GF-D8 (cell line): ENCODE data around the gene TBC1D9B.

Source experiments
- DNase-seq: peaks from one replicate; lab custom pipeline; 2025; lab: John Stamatoyannopoulos, UW

The TBC1D9B gene

DNA sequence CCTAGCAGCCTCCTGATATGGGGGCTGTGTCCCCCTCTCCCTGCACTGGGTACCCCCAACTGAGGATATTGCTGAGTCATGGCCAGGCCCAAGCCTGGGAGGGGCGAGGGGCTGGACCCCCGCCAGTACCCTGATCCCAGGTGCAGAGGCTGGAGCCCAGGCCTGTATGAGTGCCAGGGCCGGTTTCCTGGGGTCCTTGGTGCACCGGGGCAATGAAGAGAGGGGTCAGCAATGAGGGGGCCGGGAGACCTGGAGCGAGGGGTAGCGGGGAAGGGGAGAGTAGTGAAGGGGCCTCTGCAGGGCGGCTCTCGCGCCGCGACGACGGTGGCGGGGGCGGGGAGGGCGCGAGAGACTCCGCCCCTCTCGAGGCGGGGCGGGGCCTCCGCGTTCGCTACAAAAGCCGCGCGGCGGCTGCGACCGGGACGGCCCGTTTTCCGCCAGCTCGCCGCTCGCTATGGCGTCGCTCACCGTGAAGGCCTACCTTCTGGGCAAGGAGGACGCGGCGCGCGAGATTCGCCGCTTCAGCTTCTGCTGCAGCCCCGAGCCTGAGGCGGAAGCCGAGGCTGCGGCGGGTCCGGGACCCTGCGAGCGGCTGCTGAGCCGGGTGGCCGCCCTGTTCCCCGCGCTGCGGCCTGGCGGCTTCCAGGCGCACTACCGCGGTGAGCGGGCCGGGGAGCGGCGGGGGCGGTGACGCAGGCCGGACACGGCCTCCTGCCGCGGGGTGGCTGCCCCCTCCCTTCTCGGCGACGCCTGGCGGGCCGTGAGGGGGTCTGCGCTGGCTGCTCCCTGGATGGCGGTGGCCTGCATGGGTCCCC lies 87.0 kb downstream of the TBC1D9B start, which contains the start of gene SQSTM1:
TSS of gene SQSTM1 (plus strand) at position 423 of the 815 bp plus-strand sequence. CDS start at position 455, 32 bp downstream.
- DNase-seq: peak; percentile 21

DNA sequence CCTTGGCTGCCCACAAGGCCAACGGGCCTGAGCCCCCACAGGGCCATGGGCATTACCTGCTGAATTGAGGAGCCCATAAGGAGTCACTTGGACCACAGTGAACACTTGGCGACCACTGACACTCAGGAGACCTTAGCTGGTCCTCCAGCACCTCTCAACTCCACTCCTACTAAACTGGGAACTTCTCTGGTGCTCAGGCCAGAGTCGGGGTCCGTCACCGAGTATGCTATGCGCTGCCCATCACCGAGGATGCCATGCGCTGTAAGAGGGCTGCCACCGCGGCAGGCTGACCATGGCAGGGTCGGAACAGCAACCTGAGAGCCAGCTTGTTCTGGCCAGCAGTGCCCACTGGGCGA lies 87.6 kb downstream of the TBC1D9B start:
- DNase-seq: no peak

DNA sequence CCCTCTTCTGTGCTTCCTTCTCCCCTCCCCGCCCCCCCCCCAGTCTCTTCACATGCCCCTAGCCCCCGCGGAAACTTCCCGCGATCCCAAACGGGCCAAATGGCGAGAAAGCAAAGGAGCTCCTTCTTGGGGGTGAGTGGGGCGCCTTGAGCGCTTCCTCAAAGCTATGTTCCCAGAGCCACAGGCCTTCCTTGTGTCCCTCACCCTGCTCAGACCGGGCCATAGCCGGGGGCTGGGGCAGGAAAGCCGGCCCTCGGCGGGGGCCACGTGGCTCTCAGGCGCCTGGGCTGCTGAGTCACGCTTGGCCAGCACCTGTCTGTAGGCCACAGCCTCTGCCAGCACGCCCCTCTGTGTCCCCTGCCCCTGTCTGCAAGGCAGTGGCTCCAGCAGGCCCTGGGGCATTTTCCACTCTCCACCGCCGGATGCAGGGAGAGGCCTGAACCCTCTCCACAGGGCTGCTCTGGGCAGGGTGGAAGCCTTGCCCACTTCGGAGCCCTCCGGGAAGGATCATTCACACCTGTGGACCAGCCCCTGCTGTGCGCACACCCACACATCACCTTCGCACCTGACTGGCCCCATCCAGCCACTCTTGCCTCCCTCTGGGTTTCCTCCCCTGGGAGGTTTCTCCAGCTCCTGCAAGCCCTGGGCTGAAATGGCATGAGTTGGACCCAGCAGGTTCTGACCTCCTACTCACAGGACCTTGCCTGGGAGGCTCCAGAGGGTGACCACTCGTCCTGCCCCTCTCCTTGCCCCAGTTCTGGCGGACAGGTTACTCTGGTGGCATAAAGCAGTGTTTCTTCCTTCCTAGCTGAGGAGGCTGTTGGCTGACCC lies 88.2 kb downstream of the TBC1D9B start:
- DNase-seq: peak; percentile 53

DNA sequence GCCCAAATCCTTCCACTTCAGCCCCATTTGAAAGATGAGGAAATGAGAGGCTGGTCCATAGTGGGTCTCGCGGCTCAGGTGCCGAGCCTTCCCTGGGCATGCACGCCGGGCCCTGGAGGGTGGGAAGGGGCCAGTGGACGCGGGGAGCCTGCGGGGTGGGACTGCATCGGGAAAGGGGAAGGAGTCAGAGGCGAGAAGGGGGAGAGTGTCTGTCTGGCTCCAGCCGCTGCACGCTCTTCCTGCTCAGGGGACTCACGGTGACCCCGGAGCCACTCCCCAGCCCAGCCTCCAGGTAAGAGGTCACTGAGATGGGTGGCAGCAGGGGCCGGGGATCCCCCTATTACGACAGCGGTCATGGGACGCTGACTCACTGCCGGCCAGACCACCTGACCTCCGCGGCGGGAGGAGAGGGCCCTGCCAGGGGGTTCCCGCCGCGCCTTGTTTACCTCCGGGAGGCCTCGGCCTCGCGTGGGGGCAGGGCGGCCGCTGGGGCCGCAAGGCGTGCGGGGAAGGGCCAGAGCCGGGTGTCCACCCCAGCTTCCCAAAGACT lies 88.9 kb downstream of the TBC1D9B start:
- DNase-seq: peak; percentile 80

DNA sequence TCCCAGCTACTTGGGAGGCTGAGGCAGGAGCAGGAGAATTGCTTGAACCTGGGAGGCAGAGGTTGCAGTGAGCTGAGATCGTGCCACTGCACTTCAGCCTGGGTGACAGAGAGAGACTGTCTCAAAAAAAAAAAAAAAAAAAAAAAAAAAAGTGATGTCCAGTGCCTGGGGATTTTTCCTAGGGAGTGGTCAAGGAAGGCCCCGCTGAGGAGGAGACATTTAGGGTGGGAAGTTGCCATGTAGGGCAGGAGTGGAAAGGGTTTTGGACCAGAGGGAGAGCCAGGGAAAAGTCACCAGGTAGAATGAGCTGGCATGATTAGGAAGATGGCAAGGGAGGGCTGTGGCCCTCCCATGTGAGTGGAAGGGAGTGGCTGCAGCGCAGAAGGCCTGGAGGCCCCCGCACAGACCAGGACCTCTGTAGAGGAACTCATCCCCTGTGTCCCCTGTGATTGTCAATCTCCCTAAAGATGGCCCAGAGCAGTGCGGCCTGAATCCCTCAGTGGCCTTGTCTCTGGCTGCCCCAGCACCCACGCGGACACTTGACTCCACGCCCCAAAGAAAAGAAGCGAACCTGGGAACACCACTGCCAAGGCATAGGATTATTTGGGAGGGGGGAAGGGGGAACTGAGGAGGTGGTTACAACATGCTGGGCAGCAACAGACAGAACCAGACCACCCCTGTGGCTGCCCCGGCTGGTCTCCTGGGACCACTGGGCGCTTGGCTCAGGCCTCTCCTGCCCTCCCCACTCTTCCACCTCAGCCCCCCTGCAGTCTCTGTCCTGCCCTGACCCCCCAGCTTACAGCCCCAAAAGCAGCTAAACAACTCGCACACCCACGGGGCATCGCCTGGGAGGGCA lies 89.6 kb downstream of the TBC1D9B start:
- DNase-seq: no peak

DNA sequence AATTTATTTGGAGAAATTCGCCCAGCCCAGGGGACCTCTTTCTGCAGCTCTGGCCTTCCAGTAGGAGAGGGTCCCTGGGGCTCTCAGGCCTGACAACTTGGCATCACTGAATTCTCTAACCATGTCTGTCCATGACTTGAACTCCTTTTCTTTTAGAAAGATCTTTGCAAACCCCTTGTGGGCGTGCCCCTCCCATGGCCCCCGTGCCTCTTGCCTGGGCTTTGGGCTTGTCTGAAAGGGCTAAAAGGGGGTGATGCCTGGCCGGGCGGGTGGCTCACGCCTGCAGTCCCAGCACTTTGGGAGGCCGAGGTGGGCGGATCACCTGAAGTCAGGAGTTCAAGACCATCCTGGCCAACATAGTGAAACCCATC lies 90.2 kb downstream of the TBC1D9B start:
- DNase-seq: no peak

DNA sequence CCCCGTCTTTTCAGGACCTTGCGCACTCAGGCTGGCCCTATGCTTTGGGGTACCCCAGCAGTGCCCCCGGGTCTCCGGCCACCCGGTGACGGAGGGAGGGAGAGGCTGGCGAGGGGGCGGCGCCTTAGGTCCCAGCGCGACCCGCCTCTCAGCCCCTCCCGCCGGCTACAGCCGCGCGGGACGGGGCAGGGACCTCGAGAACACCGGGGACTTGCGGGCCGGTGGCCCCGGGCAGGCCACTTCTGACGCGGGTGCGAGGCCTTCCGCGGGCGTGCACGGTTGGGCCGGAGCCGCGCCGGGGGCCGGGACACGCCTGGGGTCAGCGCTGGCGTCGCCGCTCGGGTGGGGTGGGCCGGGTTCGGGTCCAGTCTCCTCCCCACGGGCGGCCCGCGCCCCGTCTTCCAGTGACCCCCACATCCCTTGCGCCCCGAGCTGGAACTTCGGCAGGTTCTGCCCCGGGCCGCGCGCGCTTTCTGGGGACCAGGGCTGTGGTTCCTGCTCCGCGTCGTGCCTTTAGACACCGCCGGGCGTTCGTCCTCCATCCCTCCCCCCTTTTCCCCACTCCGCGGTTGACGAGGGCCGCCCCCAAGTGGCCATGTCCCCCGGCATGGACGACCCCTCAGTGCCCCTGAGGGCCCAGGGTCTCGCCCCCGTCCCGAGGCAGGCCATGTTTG lies 90.8 kb downstream of the TBC1D9B start:
- no peak for DNase-seq

DNA sequence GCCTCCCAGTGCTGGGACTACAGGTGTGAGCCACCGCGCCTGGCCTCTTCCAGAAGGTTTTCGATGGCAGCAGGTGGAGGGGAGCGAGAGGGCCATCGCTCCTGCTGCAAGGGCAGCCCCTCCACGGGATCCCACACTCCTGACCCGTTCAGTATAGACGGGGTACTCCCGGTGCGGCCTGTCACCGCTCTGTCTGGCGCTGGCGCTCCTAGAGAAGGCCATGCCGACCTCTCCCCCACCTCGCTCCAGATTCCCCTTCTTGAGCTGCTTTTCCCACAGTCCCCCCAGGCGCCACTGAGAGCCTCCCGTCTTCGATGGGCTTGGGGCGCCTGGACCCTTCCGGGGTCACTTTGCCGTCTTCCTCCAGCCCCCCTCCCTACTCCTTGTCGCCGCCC lies 91.3 kb downstream of the TBC1D9B start:
- no peak for DNase-seq

DNA sequence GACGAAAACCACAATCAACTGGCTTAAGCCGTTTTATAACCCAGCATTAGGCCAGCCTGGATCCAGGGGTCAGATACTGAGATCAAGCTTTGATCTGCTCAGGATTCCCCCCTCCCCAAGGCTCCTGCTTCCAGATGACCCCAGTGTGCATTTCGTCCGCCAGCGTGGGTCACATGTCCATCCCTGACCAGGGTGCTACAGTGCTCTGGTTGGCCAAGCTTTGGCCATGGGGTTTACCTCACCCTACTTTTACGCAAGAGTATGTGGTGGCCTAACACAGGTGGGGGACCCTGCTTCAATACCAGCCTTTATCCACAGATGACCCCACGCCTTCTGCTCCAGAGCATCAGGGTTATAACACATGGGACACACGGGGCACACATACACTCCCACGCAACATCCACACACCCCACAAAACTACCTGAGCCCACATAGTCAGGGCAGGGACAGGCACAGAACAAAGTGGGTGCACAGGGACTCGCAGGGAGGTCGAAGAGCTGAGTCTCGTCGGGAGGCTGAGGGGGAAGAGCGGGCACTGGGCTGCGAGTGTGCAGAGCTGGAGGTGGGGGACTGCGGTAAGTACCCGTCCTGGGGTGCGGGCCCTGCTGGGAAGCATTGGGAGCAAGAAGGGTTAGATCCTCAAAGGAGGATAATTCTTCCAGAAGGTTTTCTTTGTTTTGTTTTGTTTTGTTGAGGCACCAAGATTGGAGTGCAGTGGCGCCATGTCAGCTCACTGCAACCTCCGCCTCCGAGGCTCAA lies 92.0 kb downstream of the TBC1D9B start:
- DNase-seq: no peak

DNA sequence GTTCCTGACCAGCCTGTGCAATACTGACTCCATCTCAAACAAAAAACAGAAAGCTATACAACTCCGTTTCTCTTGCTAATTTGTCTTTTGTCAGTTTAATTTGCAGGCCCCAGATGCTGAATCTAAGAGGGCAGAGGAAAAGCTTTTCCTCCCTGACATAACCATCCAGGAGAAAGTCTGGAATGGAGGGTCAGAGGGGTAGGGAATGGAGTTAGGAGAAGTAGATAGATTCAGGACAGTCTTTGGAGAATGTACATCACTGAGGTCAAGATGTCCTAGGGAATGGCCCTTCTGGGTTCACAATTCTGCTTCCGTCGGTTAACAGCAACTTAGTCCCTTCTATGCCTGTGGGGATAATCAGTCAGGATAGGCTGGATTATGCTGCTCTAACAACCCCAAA lies 93.6 kb downstream of the TBC1D9B start:
- DNase-seq: no peak

DNA sequence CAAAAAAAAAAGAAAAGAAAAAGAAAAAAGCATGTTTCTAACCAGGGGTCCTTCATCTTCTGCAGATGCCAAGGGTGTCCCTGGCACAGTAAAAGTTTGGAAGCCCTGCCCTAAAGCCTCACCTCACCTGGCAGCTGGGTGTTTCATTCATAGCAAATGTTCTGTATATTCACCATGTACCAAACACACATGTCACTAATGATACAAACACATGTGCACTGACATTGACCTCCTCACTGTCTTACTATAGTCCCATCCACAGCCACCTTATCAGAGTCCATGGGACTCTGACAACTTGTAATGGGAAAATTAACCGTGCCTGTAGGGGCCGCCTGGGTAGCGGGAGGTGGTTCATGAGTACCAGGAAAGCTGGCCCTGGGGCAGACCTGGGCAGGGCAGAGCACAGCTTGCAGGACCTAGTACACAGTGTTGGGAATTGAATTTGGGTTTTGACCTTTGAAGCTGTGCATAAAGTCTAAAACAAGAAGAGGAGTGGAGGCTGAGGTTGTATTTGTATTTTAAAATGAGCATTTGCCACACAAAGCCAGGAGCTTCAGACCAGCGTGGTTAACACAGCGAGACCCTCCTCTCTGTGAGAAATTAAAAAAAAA lies 94.6 kb downstream of the TBC1D9B start:
- DNase-seq: no peak

DNA sequence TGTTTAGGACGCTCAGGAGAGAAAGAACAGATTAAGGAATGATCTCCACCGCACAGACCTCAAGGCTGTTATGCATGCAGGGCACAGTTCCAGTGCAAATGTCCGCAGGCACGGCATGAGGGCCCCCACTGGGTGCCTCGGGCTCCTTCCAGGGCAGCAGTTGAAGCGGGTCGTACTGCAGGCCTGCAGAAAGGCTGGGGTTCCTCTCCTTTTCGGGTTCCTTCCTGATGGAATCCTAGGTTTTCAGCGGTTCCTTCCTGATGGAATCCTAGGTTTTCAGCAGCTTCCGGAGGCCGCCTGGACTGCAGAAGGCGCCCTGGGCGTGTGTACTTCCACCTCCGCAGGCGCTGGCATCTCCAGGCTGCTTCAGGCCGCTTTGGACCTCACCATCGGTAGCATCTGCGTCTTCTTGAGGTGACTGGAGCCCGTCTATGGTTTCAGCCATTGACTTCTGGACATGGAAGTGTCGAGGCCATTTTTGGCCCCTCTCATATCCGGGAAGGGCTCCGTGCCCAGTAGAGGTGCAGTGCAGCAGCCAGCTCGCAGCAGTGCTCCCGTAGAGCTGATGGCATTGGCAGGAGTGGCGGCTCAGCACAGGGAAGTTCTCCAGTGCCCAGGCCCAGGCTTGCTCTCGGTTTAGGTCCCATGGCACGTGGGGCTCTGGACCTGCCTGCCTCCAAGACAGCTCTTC lies 95.4 kb downstream of the TBC1D9B start:
- no peak for DNase-seq
